Measurements from ENCODE around the gene EXD1.
A peak's percentile ranks its signal among the peaks of the same experiment; 100 is the strongest.
"Not testable (repeated sequence)": the region's sequence is repeated elsewhere in the genome, so short reads cannot be mapped to it uniquely, and the experiment has no call there.

The EXD1 gene

GRCh38 chr15:41235228-41235627 lies 4.7 kb upstream of the EXD1 start:
- not testable (repeated sequence) for H3K27ac ChIP-seq, H3K4me3 ChIP-seq

GRCh38 chr15:41233367-41233771 lies 2.8 kb upstream of the EXD1 start:
- Histone ChIP-seq H3K27ac (no peak overlapping the region), H3K4me3 (no peak overlapping the region)

- Histone ChIP-seq H3K4me3 (peak overlapping the region; percentile 61 to 93 (median 82)), H3K27ac (peak overlapping the region; percentile 64 to 97 (median 91))
Observed at GRCh38 chr15:41231422-41232226, 1.1 kb upstream of the EXD1 start.

- Histone ChIP-seq H3K27ac (peak overlapping the region in 13 of 21 experiments; percentile 8 to 94 (median 90)), H3K4me3 (peak overlapping the region; percentile 61 to 93 (median 82))
Observed at GRCh38 chr15:41230345-41230649, 260 bp downstream of the EXD1 start.

- Histone ChIP-seq H3K27ac (no peak overlapping the region), H3K4me3 (no peak overlapping the region)
Observed at GRCh38 chr15:41219381-41219780, 11.2 kb downstream of the EXD1 start.

GRCh38 chr15:41218851-41219250 lies 11.7 kb downstream of the EXD1 start:
- Histone ChIP-seq H3K4me3 (no peak overlapping the region), H3K27ac (no peak overlapping the region)

GRCh38 chr15:41215708-41216107 lies 14.8 kb downstream of the EXD1 start:
- Histone ChIP-seq H3K4me3 (no peak overlapping the region), H3K27ac (no peak overlapping the region)

- no peak overlapping the region for H3K4me3 ChIP-seq
- H3K27ac ChIP-seq: no peak overlapping the region
Observed at GRCh38 chr15:41207687-41208448, 22.7 kb downstream of the EXD1 start.

- Histone ChIP-seq H3K4me3 (no peak overlapping the region), H3K27ac (no peak overlapping the region)
Observed at GRCh38 chr15:41205315-41205714, 25.2 kb downstream of the EXD1 start.

- Histone ChIP-seq H3K27ac (no peak overlapping the region), H3K4me3 (no peak overlapping the region)
Observed at GRCh38 chr15:41203395-41203794, 27.2 kb downstream of the EXD1 start.

- Histone ChIP-seq H3K27ac (no peak overlapping the region), H3K4me3 (no peak overlapping the region)
Observed at GRCh38 chr15:41199470-41199869, 31.1 kb downstream of the EXD1 start.

GRCh38 chr15:41194444-41194843 lies 36.1 kb downstream of the EXD1 start:
- H3K4me3 ChIP-seq: no peak overlapping the region
- H3K27ac ChIP-seq: no peak overlapping the region

- Histone ChIP-seq H3K27ac (no peak overlapping the region), H3K4me3 (no peak overlapping the region)
Observed at GRCh38 chr15:41183581-41183980, 47.0 kb downstream of the EXD1 start.

- Histone ChIP-seq H3K27ac (no peak overlapping the region), H3K4me3 (no peak overlapping the region)
Observed at GRCh38 chr15:41182266-41182665, 48.3 kb downstream of the EXD1 start.

- no peak overlapping the region for H3K4me3 ChIP-seq
Observed at GRCh38 chr15:41180206-41180789, 50.3 kb downstream of the EXD1 start.

GRCh38 chr15:41169781-41170180 lies 60.8 kb downstream of the EXD1 start:
- no peak overlapping the region for H3K27ac ChIP-seq
- no peak overlapping the region for H3K4me3 ChIP-seq

More at GRCh38 chr15:41180206-41180789, 50.3 kb downstream of the EXD1 start:
- H3K27ac ChIP-seq: no peak overlapping the region

GRCh38 chr15:41169086-41169485 lies 61.5 kb downstream of the EXD1 start:
- Histone ChIP-seq H3K27ac (no peak overlapping the region), H3K4me3 (no peak overlapping the region)

GRCh38 chr15:41161736-41162135 lies 68.8 kb downstream of the EXD1 start:
- Histone ChIP-seq H3K4me3 (no peak overlapping the region), H3K27ac (no peak overlapping the region)

GRCh38 chr15:41161336-41161735 lies 69.2 kb downstream of the EXD1 start:
- H3K27ac ChIP-seq: no peak overlapping the region

GRCh38 chr15:41160639-41161315 lies 69.8 kb downstream of the EXD1 start:
- Histone ChIP-seq H3K4me3 (no peak overlapping the region), H3K27ac (no peak overlapping the region)

More at GRCh38 chr15:41161336-41161735, 69.2 kb downstream of the EXD1 start:
- no peak overlapping the region for H3K4me3 ChIP-seq
